ENCODE measurements around the gene HLA-B.
"Not testable (repeated sequence)": the region's sequence is repeated elsewhere in the genome, so short reads cannot be mapped to it uniquely, and the experiment has no call there.

The HLA-B gene

GRCh38 chr6:31400467-31401289 lies 43.7 kb upstream of the HLA-B start:
- peak overlapping the region; percentile 85 for H3K4me3 Mint-ChIP-seq
- peaks cover 53% of the 10 kb centered on the region for H3K27me3 Mint-ChIP-seq (ENCODE audit: low read depth, poor library complexity)
- H3K27ac Mint-ChIP-seq: no peak overlapping the region
- no peak for TF ChIP-seq CTCF (IDR thresholded peaks at IDR 0.05)
- peaks cover 40% of the 10 kb centered on the region for H3K4me1 Mint-ChIP-seq
- peaks cover 4% of the 10 kb centered on the region for H3K9me3 Mint-ChIP-seq
- peaks cover 5% of the 10 kb centered on the region for H3K36me3 Mint-ChIP-seq (ENCODE audit: low read depth)
- peak; percentile 23 for DNase-seq

GRCh38 chr6:31399589-31400466 lies 42.8 kb upstream of the HLA-B start:
- DNase-seq: peak; percentile 74
- H3K4me3 Mint-ChIP-seq: peak overlapping the region; percentile 85
- no peak overlapping the region for H3K27ac Mint-ChIP-seq

GRCh38 chr6:31397901-31398525 lies 41.0 kb upstream of the HLA-B start:
- Mint-ChIP-seq H3K9me3 (peaks cover 4% of the 10 kb centered on the region), H3K4me1 (peaks cover 42% of the 10 kb centered on the region), H3K4me3 (no peak overlapping the region), H3K27me3 (ENCODE audit: low read depth, poor library complexity) (peaks cover 51% of the 10 kb centered on the region), H3K27ac (no peak overlapping the region), H3K36me3 (ENCODE audit: low read depth) (peaks cover 5% of the 10 kb centered on the region)
- no peak for DNase-seq
- no peak for TF ChIP-seq CTCF (IDR thresholded peaks at IDR 0.05)

More at GRCh38 chr6:31399589-31400466, 42.8 kb upstream of the HLA-B start:
- peak; percentile 68 for TF ChIP-seq CTCF (IDR thresholded peaks at IDR 0.05)
- peaks cover 38% of the 10 kb centered on the region for H3K4me1 Mint-ChIP-seq
- peaks cover 4% of the 10 kb centered on the region for H3K9me3 Mint-ChIP-seq
- peaks cover 5% of the 10 kb centered on the region for H3K36me3 Mint-ChIP-seq (ENCODE audit: low read depth)
- peaks cover 52% of the 10 kb centered on the region for H3K27me3 Mint-ChIP-seq (ENCODE audit: low read depth, poor library complexity)

- DNase-seq; H3K36me3 Mint-ChIP-seq (ENCODE audit: low read depth); H3K9me3 Mint-ChIP-seq; H3K27ac Mint-ChIP-seq; H3K4me3 Mint-ChIP-seq: not testable (repeated sequence)
- H3K4me1 Mint-ChIP-seq: peaks cover 33% of the 10 kb centered on the region
- peaks cover 42% of the 10 kb centered on the region for H3K27me3 Mint-ChIP-seq (ENCODE audit: low read depth, poor library complexity)
These were observed 40.1 kb upstream of the HLA-B start for GRCh38 chr6:31397153-31397499.

- TF ChIP-seq CTCF (IDR thresholded peaks at IDR 0.05): peak; percentile 81
- no peak overlapping the region for H3K27ac Mint-ChIP-seq
- peak; percentile 89 for DNase-seq
- H3K9me3 Mint-ChIP-seq: peaks cover 4% of the 10 kb centered on the region
- no peak overlapping the region for H3K4me3 Mint-ChIP-seq
- H3K4me1 Mint-ChIP-seq: peaks cover 28% of the 10 kb centered on the region
- peaks cover 37% of the 10 kb centered on the region for H3K27me3 Mint-ChIP-seq (ENCODE audit: low read depth, poor library complexity)
- H3K36me3 Mint-ChIP-seq (ENCODE audit: low read depth): peaks cover 5% of the 10 kb centered on the region
These were observed 39.6 kb upstream of the HLA-B start for GRCh38 chr6:31396422-31397152.

Data from nephron progenitor cell (in vitro differentiated cells).